HCT116 (cell line): ENCODE data around the gene SRSF5.

Source experiments
- CTCF ChIP-seq, 3 experiments: fragments of 200-600 bp in 1 of 3; sonication (generic) in 1 of 3; IDR thresholded peaks in 2 of 3; conservative IDR thresholded peaks in 1 of 3; 2 replicates each; pipeline ENCODE4 v1.5.1; 2012 to 2017; ENCODE audit warnings: low read depth in 2 of 3, low read length in 2 of 3, antibody characterized with exemption in 1 of 3, borderline replicate concordance in 1 of 3, control low read depth in 1 of 3, mild to moderate bottlenecking in 1 of 3, mixed read lengths in 1 of 3, mixed run types in 1 of 3, moderate library complexity in 1 of 3; ENCODE audit not compliant: insufficient read depth in 1 of 3
- FOSL1 ChIP-seq: IDR thresholded peaks from 2 replicates; pipeline ENCODE4 v1.6.1; 2012; ENCODE audit warnings: low read depth
- MAX ChIP-seq: IDR thresholded peaks from 2 replicates; pipeline ENCODE4 v1.6.1; 2012
- POLR2AphosphoS5 ChIP-seq: IDR thresholded peaks from 2 replicates; pipeline ENCODE4 v1.6.1; 2011; ENCODE audit warnings: mild to moderate bottlenecking, low read depth, low read length, moderate library complexity
- TCF7L2 ChIP-seq: IDR thresholded peaks from 2 replicates; pipeline ENCODE4 v1.7.0; 2011; ENCODE audit warnings: borderline replicate concordance, inconsistent platforms; ENCODE audit not compliant: insufficient read depth, insufficient read length; ENCODE audit errors: extremely low read depth
- YY1 ChIP-seq: IDR thresholded peaks from 2 replicates; pipeline ENCODE4 v1.6.1; 2011; ENCODE audit warnings: low read length, low read depth, moderate library complexity, mild to moderate bottlenecking; ENCODE audit not compliant: insufficient replicate concordance; ENCODE audit errors: extremely low read depth
- ZBTB33 ChIP-seq: IDR thresholded peaks from 2 replicates; pipeline ENCODE4 v1.6.1; 2011; ENCODE audit warnings: mild to moderate bottlenecking, low read length, moderate library complexity; ENCODE audit not compliant: insufficient replicate concordance; ENCODE audit errors: extremely low read depth
- TF ChIP-seq, protein P1 (sequence below): IDR thresholded peaks from 2 replicates; pipeline ENCODE4 v1.6.1; 2012; ENCODE audit warnings: low read depth
- TF ChIP-seq, protein P2 (sequence below): IDR thresholded peaks from 2 replicates; pipeline ENCODE4 v1.6.1; 2012

- TF ChIP-seq, protein P1, sequence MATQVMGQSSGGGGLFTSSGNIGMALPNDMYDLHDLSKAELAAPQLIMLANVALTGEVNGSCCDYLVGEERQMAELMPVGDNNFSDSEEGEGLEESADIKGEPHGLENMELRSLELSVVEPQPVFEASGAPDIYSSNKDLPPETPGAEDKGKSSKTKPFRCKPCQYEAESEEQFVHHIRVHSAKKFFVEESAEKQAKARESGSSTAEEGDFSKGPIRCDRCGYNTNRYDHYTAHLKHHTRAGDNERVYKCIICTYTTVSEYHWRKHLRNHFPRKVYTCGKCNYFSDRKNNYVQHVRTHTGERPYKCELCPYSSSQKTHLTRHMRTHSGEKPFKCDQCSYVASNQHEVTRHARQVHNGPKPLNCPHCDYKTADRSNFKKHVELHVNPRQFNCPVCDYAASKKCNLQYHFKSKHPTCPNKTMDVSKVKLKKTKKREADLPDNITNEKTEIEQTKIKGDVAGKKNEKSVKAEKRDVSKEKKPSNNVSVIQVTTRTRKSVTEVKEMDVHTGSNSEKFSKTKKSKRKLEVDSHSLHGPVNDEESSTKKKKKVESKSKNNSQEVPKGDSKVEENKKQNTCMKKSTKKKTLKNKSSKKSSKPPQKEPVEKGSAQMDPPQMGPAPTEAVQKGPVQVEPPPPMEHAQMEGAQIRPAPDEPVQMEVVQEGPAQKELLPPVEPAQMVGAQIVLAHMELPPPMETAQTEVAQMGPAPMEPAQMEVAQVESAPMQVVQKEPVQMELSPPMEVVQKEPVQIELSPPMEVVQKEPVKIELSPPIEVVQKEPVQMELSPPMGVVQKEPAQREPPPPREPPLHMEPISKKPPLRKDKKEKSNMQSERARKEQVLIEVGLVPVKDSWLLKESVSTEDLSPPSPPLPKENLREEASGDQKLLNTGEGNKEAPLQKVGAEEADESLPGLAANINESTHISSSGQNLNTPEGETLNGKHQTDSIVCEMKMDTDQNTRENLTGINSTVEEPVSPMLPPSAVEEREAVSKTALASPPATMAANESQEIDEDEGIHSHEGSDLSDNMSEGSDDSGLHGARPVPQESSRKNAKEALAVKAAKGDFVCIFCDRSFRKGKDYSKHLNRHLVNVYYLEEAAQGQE, result no peak
- TF ChIP-seq CTCF (IDR thresholded peaks at IDR 0.05 in 2 of 3, conservative IDR thresholded peaks at IDR 0.05 in 1 of 3; ENCODE audit: borderline replicate concordance in 1 of 3, insufficient read depth in 1 of 3, low read depth in 2 of 3, low read length in 2 of 3) (no peak), YY1 (no peak), MAX (no peak), POLR2AphosphoS5 (no peak), FOSL1 (no peak), ZBTB33 (no peak), TCF7L2 (no peak)
- TF ChIP-seq, protein P2, sequence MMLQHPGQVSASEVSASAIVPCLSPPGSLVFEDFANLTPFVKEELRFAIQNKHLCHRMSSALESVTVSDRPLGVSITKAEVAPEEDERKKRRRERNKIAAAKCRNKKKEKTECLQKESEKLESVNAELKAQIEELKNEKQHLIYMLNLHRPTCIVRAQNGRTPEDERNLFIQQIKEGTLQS, result no peak
Measured at GRCh38 chr14:69756298-69756697, 10.6 kb upstream of the SRSF5 start.
